Heart left ventricle (tissue), 16 donors: ENCODE results near the gene TMED8. TPM values are rescaled to one million over a fixed set of nuclear protein-coding genes. Genes with fewer than 3 reads are reported as not detected.

Experiments
- ATAC-seq, 4 donors: fragments of 200-7000 bp; cut with Tn5 transposase; one replicate each; pipeline ENCODE4 v1.9.1; 2020 to 2022; ENCODE audit warnings: moderate library complexity in 4 of 4, mild to moderate bottlenecking in 3 of 4, moderate number of reproducible peaks in 1 of 4
- DNase-seq, 5 donors: peaks; one replicate each; pipeline ENCODE4 v3.0.0-alpha.2; 2020
- H3K27ac ChIP-seq, 12 donors: fragments of 200-600 bp; sonication (generic) in 4 of 12; one replicate each; pipeline versions ENCODE4 v1.5.0 to v1.8.0; 2016 to 2022; ENCODE audit warnings: mild to moderate bottlenecking in 2 of 12
- H3K27me3 ChIP-seq, 9 donors: fragments of 200-600 bp; sonication (generic) in 2 of 9; one replicate each; pipeline versions ENCODE4 v1.5.1 to v1.8.0; 2016 to 2022; ENCODE audit warnings: mild to moderate bottlenecking in 3 of 9
- H3K36me3 ChIP-seq, 9 donors: fragments of 200-600 bp; sonication (generic) in 2 of 9; one replicate each; pipeline versions ENCODE4 v1.5.0 to v1.8.0; 2018 to 2022; ENCODE audit warnings: mild to moderate bottlenecking in 2 of 9
- H3K4me1 ChIP-seq, 12 donors: fragments of 200-600 bp; sonication (generic) in 4 of 12; one replicate each; pipeline versions ENCODE4 v1.5.0 to v1.8.0; 2016 to 2022; ENCODE audit warnings: mild to moderate bottlenecking in 3 of 12
- H3K4me3 ChIP-seq, 12 donors: fragments of 200-600 bp; sonication (generic) in 4 of 12; one replicate each; pipeline versions ENCODE4 v1.5.0 to v1.8.0; 2017 to 2022; ENCODE audit warnings: mild to moderate bottlenecking in 9 of 12, moderate library complexity in 4 of 12
- H3K9me3 ChIP-seq, 12 donors: fragments of 200-600 bp; sonication (generic) in 4 of 12; one replicate each; pipeline versions ENCODE4 v1.5.0 to v1.8.0; 2016 to 2022; ENCODE audit warnings: mild to moderate bottlenecking in 1 of 12
- CTCF ChIP-seq, 12 donors: fragments of 200-600 bp; sonication (generic) in 4 of 12; IDR thresholded peaks; one replicate each; pipeline versions ENCODE4 v1.5.0 to v1.8.0; 2018 to 2022; ENCODE audit warnings: antibody characterized with exemption in 12 of 12, mild to moderate bottlenecking in 5 of 12
- POLR2A ChIP-seq, 2 donors: fragments of 450-650 bp; IDR thresholded peaks; one replicate each; pipeline ENCODE4 v1.6.1; 2017; ENCODE audit warnings: antibody characterized with exemption in 2 of 2, mild to moderate bottlenecking in 2 of 2, moderate library complexity in 2 of 2
- WGBS, 4 donors: extraction: QIAGEN DNeasy Blood & Tissue Kit in 2 of 4; methylation state at CpG; one replicate each; pipeline versions ENCODE4 v1.1.5 to v1.1.7; 2013 to 2018; 5-methylcytosine and 5-hydroxymethylcytosine counted together
- intact Hi-C, 10 donors: fragments of 100-400 bp; cut with DNase I; formaldehyde crosslinking; loops; one replicate each; pipeline versions ENCODE4 v1.11.1 to v1.14.2; 2022
- polyA plus RNA-seq, 2 donors: library from polyadenylated mRNA; stranded (reverse); fragments of 200-250 nt; gene quantifications; one replicate each; pipeline ENCODE4 v1.2.3, GENCODE V29; 2013
- total RNA-seq, 9 donors: library from RNA; depleted of rRNA in 2 of 9; stranded (reverse); fragments of >200 nt in 2 of 9; fragmentation: NEBNext Ultra II Directional in 3 of 9; extraction: Animal tissue kit (Norgen Biotek cat#: 25700) in 3 of 9; gene quantifications; one replicate each; pipeline versions ENCODE4 v1.1.0 to v1.2.4, GENCODE V29; 2016 to 2023
- donor health status: ischemic (EF 13 %, LVEDD 7.1; RV severe dilation, severe dysfunction).
- donor health status: healthy with polysubstance abuse.
- donor health status: DM: no; HTN: yes; CAD: no.
- donor health status: DM: no; HTN: no; CAD: no.
- donor health status: ischemic (EF 25% LVEDD 6.9; RV normal size, moderate dysfunction).
- donor health status: ischemic (EF 25% LVEDD 5.7; RV mildly dilated, moderate dysfunction).
- donor health status: healthy.
- donor health status: DM: yes; HTN: yes; CAD: no.
- donor health status: ischemic (EF 35%, LVEDD 5.7; RV mildly dilated, moderate dysfunction).
- donor health status: nonischemic (EF 11% LVEDD 7.7; RV severe dilation, severe dysfunction).
- donor health status: DM: yes; HTN: yes; CAD: no.
- donor health status: PGD.
- donor health status: ischemic (EF 29% LVEDD 5.4; RV normal size, mild dysfunction).
- donor health status: nonischemic (EF 23%, LVEDD 6.1; RV moderate dilation, normal function).

TMED8 gene
- total and polyA plus RNA-seq, 11 donors = 1.5 to 9.5 (median 7.1) TPM

- TF ChIP-seq POLR2A (IDR thresholded peaks at IDR 0.05) = no peak
- Histone ChIP-seq H3K36me3 (no peaks in the 10 kb centered on the region), H3K9me3 (no peaks in the 10 kb centered on the region), H3K4me1 (peaks cover 0 to 10% (median 5%) of the 10 kb centered on the region in 12 donors), H3K4me3 (no peak overlapping the region), H3K27me3 (no peaks in the 10 kb centered on the region), H3K27ac (no peak overlapping the region)
- 84 to 93% (median 88%) methylated on average over 11 of the region's 11 CpGs for WGBS, 4 donors
- intact Hi-C loops = loop anchor here in 6 of 10 donors (5.0 kb wide), 2 partner anchors 52 to 132 kb away; partner anchors contain the start of genes AHSA1 (in 4 of the 6), SAMD15 (in 4 of the 6), TMED8 (in 4 of the 6) and VIPAS39 (in 4 of the 6)
- ATAC-seq (no peak), DNase-seq (no peak)
Measured at GRCh38 chr14:77324816-77325745, 51.8 kb downstream of the TMED8 start.

- no peak for DNase-seq
- H3K36me3 ChIP-seq = no peaks in the 10 kb centered on the region
- no peak for ATAC-seq
- H3K4me1 ChIP-seq = peaks cover 0 to 17% (median 11%) of the 10 kb centered on the region in 12 donors
- no peak overlapping the region for H3K27ac ChIP-seq
- no peaks in the 10 kb centered on the region for H3K9me3 ChIP-seq
- H3K27me3 ChIP-seq = no peaks in the 10 kb centered on the region
- 92 to 98% (median 97%) methylated on average over 3 of the region's 3 CpGs for WGBS, 4 donors
- TF ChIP-seq CTCF (IDR thresholded peaks at IDR 0.05) = no peak
- no peak for TF ChIP-seq POLR2A (IDR thresholded peaks at IDR 0.05)
- no peak overlapping the region for H3K4me3 ChIP-seq
- intact Hi-C loops = loop anchor here in 6 of 10 donors (5.0 kb wide), 2 partner anchors 53 to 133 kb away; partner anchors contain the start of genes AHSA1 (in 4 of the 6), SAMD15 (in 4 of the 6), TMED8 (in 4 of the 6) and VIPAS39 (in 4 of the 6)
Measured at GRCh38 chr14:77324289-77324688, 52.6 kb downstream of the TMED8 start.

DNA sequence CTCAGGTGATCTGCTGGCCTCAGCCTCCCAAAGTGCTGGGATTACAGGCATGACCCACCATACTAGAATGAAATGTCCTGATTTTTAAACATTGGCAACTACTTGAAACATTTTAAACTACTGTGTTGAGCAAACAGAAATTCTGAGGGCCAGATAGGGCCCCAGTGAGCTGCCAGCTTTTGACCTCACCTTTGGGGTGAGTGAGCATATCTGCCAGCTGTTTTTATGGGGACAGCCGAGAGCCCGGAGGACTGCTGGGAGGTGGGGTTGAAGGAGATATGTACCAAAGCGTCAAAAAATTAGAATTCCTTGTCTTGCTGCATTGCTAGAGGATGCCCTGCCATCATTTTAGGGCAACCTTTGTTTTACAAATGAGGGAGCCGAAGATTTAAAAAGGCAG, 53.3 kb downstream of the TMED8 start:
- no peaks in the 10 kb centered on the region for H3K36me3 ChIP-seq
- ATAC-seq (no peak), DNase-seq (no peak)
- 91 to 98% (median 95%) methylated on average over 4 of the region's 4 CpGs for WGBS, 4 donors
- no peaks in the 10 kb centered on the region for H3K27me3 ChIP-seq
- H3K4me1 ChIP-seq = peaks cover 0 to 21% (median 13%) of the 10 kb centered on the region in 12 donors
- no peaks in the 10 kb centered on the region for H3K9me3 ChIP-seq
- H3K4me3 ChIP-seq = no peak overlapping the region
- intact Hi-C loops = loop anchor here in 6 of 10 donors (5.0 kb wide), 2 partner anchors 54 to 134 kb away; partner anchors contain the start of genes AHSA1 (in 4 of the 6), SAMD15 (in 4 of the 6), TMED8 (in 4 of the 6) and VIPAS39 (in 4 of the 6)
- TF ChIP-seq POLR2A (IDR thresholded peaks at IDR 0.05) = no peak
- TF ChIP-seq CTCF (IDR thresholded peaks at IDR 0.05) = no peak
- H3K27ac ChIP-seq = no peak overlapping the region

DNA sequence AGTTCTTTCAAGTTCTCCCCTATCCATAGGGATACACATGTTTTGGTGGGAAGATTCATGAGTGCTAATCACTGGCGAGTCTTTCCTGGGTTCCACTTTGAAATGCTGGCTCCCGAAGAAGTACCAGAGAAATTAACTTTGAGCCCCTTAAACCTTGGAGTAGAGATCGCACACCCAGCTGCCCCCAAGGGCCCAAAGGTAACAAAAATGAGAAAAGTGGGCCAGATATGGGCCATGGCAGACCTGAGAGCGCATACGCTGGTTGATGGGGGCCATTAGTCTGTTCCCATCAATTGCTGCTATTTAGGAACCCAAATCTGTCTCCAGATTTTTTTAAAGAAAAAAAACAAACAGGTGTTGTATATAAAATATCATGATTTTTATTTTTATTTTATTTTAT, 53.9 kb downstream of the TMED8 start:
- H3K36me3 ChIP-seq = no peaks in the 10 kb centered on the region
- intact Hi-C loops = loop anchor here in 6 of 10 donors (5.0 kb wide), 2 partner anchors 54 to 134 kb away; partner anchors contain the start of genes AHSA1 (in 4 of the 6), SAMD15 (in 4 of the 6), TMED8 (in 4 of the 6) and VIPAS39 (in 4 of the 6)
- H3K27ac ChIP-seq = no peak overlapping the region
- WGBS, 4 donors = 96 to 99% (median 98%) methylated on average over 5 of the region's 5 CpGs
- peaks cover 0 to 21% (median 13%) of the 10 kb centered on the region in 12 donors for H3K4me1 ChIP-seq
- no peak overlapping the region for H3K4me3 ChIP-seq
- H3K9me3 ChIP-seq = no peaks in the 10 kb centered on the region
- ATAC-seq (no peak), DNase-seq (no peak)
- H3K27me3 ChIP-seq = no peaks in the 10 kb centered on the region
- no peak for TF ChIP-seq CTCF (IDR thresholded peaks at IDR 0.05)
- TF ChIP-seq POLR2A (IDR thresholded peaks at IDR 0.05) = no peak
